K562 (cell line): ENCODE results near the gene MAML3. TPM values are rescaled to one million over a fixed set of nuclear protein-coding genes. Genes with fewer than 3 reads are reported as not detected.

ENCODE experiments used
- ATAC-seq: fragments of 200-7000 bp; cut with Tn5 transposase; 3 replicates; pipeline ENCODE4 v1.9.1; 2020; ENCODE audit warnings: moderate library complexity
- BruUV-seq: library from RNA; stranded (reverse); fragments of 400-500 nt; replicated peaks from 2 replicates; lab custom pipeline; 2021; lab: Mats Ljungman, UMichigan
- CTCF ChIA-PET: fragments of 300-600 bp; formaldehyde crosslinking; extraction: SDS; loops from one replicate; lab custom pipeline; 2021; ENCODE audit warnings: low intra/inter-chr PET ratio; lab: Yijun Ruan, JAX
- POLR2A ChIA-PET: fragments of 300-600, 350-650 bp; sonication (Branson Sonifier 250); formaldehyde crosslinking; extraction: SDS; loops from one replicate; lab custom pipeline; 2021; ENCODE audit warnings: antibody characterized with exemption, inconsistent platforms; lab: Yijun Ruan, JAX
- DNase-seq, 4 experiments: peaks; one replicate each; pipeline versions ENCODE4 v3.0.0 to v3.0.0-alpha.2; 2011 to 2018; ENCODE audit warnings: low spot score in 3 of 4, mixed read lengths in 3 of 4; ENCODE audit errors: extremely low read depth in 1 of 4
- FAIRE-seq: peaks from 2 replicates; lab custom pipeline; 2011; peaks lifted over from hg19 to GRCh38; lab: Jason Lieb, UNC
- H2AFZ ChIP-seq: 2 replicates; pipeline ENCODE4 v1.6.0; 2011; ENCODE audit warnings: low read depth, low read length, control low read depth, inconsistent platforms
- H3K27ac ChIP-seq: fragments of 200-600 bp; 3 replicates; pipeline ENCODE4 v1.8.0; 2011; ENCODE audit warnings: low read depth, mild to moderate bottlenecking, control low read depth, inconsistent platforms, low read length, moderate library complexity, mixed read lengths; ENCODE audit errors: extremely low read depth
- H3K27me3 ChIP-seq, 2 experiments: fragments of 300-600 bp in 1 of 2; 2 replicates in 1 of 2; 3 replicates in 1 of 2; pipeline versions ENCODE4 v1.6.0 to v1.8.0; 2011; ENCODE audit warnings: inconsistent platforms in 2 of 2, low read length in 2 of 2, mild to moderate bottlenecking in 1 of 2, mixed read lengths in 1 of 2, moderate library complexity in 1 of 2; ENCODE audit not compliant: control insufficient read depth in 2 of 2, insufficient read depth in 2 of 2
- H3K36me3 ChIP-seq: fragments of 300-600 bp; 3 replicates; pipeline ENCODE4 v1.8.0; 2011; ENCODE audit warnings: mild to moderate bottlenecking, low read length, inconsistent platforms; ENCODE audit not compliant: control insufficient read depth, insufficient read depth
- H3K4me1 ChIP-seq, 2 experiments: fragments of 200-600 bp in 1 of 2; replicated peaks in 1 of 2; 2 replicates in 1 of 2; 3 replicates in 1 of 2; pipeline versions ENCODE4 v1.5.1 to v1.8.0; 2011; ENCODE audit warnings: inconsistent platforms in 2 of 2, low read length in 2 of 2, mild to moderate bottlenecking in 1 of 2, mixed read lengths in 1 of 2, moderate library complexity in 1 of 2; ENCODE audit not compliant: control insufficient read depth in 2 of 2, insufficient read depth in 2 of 2
- H3K4me2 ChIP-seq: 2 replicates; pipeline ENCODE4 v1.6.1; 2011; ENCODE audit warnings: low read length, control low read depth, inconsistent platforms, mixed read lengths; ENCODE audit not compliant: insufficient read depth
- H3K4me3 ChIP-seq: fragments of 200-600 bp; sonication (generic), shearing (Covaris generic); 2 replicates; pipeline ENCODE4 v1.5.1; 2016; ENCODE audit warnings: control low read depth, inconsistent platforms
- H3K79me2 ChIP-seq: fragments of 200-600 bp; 3 replicates; pipeline ENCODE4 v1.8.0; 2011; ENCODE audit warnings: low read length, inconsistent platforms; ENCODE audit not compliant: control insufficient read depth, insufficient read depth
- H3K9ac ChIP-seq, 2 experiments: 2 replicates each; pipeline versions ENCODE4 v1.6.0 to v1.6.1; 2011; ENCODE audit warnings: low read depth in 2 of 2, low read length in 2 of 2, control low read depth in 1 of 2, inconsistent platforms in 1 of 2, mild to moderate bottlenecking in 1 of 2, mixed read lengths in 1 of 2; ENCODE audit not compliant: insufficient read depth in 1 of 2
- H3K9me1 ChIP-seq: one replicate; pipeline ENCODE4 v1.6.0; 2011; ENCODE audit warnings: inconsistent platforms, mild to moderate bottlenecking, low read length, moderate library complexity; ENCODE audit not compliant: control insufficient read depth, insufficient read depth
- H3K9me3 ChIP-seq: replicated peaks from 2 replicates; pipeline ENCODE4 v1.5.1; 2011; ENCODE audit warnings: low read depth, low read length, inconsistent platforms; ENCODE audit not compliant: control insufficient read depth, insufficient read depth
- H4K20me1 ChIP-seq: replicated peaks from 2 replicates; pipeline ENCODE4 v1.6.1; 2011; ENCODE audit warnings: low read length, inconsistent platforms, mixed read lengths; ENCODE audit not compliant: control insufficient read depth, insufficient read depth
- CREBBP ChIP-seq: IDR thresholded peaks from one replicate; pipeline ENCODE4 v1.6.1; 2012; ENCODE audit warnings: low read depth, mild to moderate bottlenecking, control low read depth, inconsistent platforms, low read length
- EGR1 ChIP-seq: fragments of 450-650 bp; conservative IDR thresholded peaks from 2 replicates; pipeline ENCODE4 v1.6.1; 2017; ENCODE audit warnings: mild to moderate bottlenecking
- HIVEP1 ChIP-seq: fragments of 250-450 bp; sonication (Bioruptor Pico); IDR thresholded peaks from 2 replicates; pipeline ENCODE4 v1.4.0; 2020; ENCODE audit warnings: mild to moderate bottlenecking
- LEF1 ChIP-seq: fragments of 450-650 bp; IDR thresholded peaks from 2 replicates; pipeline ENCODE4 v1.6.1; 2016; ENCODE audit warnings: mild to moderate bottlenecking
- MECOM ChIP-seq: fragments of 250-450 bp; sonication (Bioruptor Pico); IDR thresholded peaks from 2 replicates; pipeline ENCODE4 v1.8.0; 2022; ENCODE audit warnings: inconsistent platforms
- MTA2 ChIP-seq: fragments of 450-650 bp; IDR thresholded peaks from 2 replicates; pipeline ENCODE4 v1.6.1; 2016; ENCODE audit warnings: low read depth
- TGIF2 ChIP-seq: sonication (generic); formaldehyde crosslinking; IDR thresholded peaks from 2 replicates; pipeline ENCODE4 v1.8.1; 2022; ENCODE audit warnings: mild to moderate bottlenecking, missing genetic modification reagents, moderate library complexity
- ZBED1 ChIP-seq: IDR thresholded peaks from 2 replicates; pipeline ENCODE4 v1.6.1; 2014
- ZFPM2 ChIP-seq: fragments of 250-450 bp; sonication (Bioruptor Pico); IDR thresholded peaks from 2 replicates; pipeline ENCODE4 v1.5.1; 2022; ENCODE audit warnings: mild to moderate bottlenecking
- ZNF408 ChIP-seq: fragments of 250-450 bp; sonication (Bioruptor Pico); IDR thresholded peaks from 2 replicates; pipeline ENCODE4 v1.4.0; 2020; ENCODE audit warnings: low read depth, mild to moderate bottlenecking, moderate library complexity
- WGBS: fragments of 100-300 bp; shearing (Covaris generic); methylation state at CpG from one replicate; pipeline ENCODE4 v1.1.6; 2016; ENCODE audit warnings: low coverage, mixed read lengths; ENCODE audit not compliant: insufficient coverage; ENCODE audit errors: missing lambda C conversion rate; 5-methylcytosine and 5-hydroxymethylcytosine counted together
- in situ Hi-C: fragments of 300-500 bp; cut with MboI; formaldehyde crosslinking; loops from 4 replicates; pipeline ENCODE4 v1.15.0; 2018; ENCODE audit warnings: inconsistent platforms, mixed read lengths
- intact Hi-C: fragments of 100-400 bp; cut with micrococcal nuclease; formaldehyde crosslinking; loops from 2 replicates; pipeline ENCODE4 v1.14.2; 2022
- polyA plus RNA-seq, 8 experiments: library from polyadenylated mRNA; depleted of rRNA in 4 of 8; stranded (reverse) in 5 of 8; unstranded in 3 of 8; fragments of >200 nt; fragmentation: Nextera tagmentation in 2 of 8; fragmentation: Illumina TruSeq in 1 of 8; extraction: Ambion mirVana in 2 of 8; extraction: Trizol in 1 of 8; gene quantifications; 2 replicates each; pipeline versions ENCODE4 v1.2.1 to v1.2.3, GENCODE V29; 2011 to 2014; ENCODE audit warnings: inconsistent platforms in 1 of 8, missing spikeins in 1 of 8
- total RNA-seq, 7 experiments: library from RNA; depleted of rRNA in 6 of 7; stranded (reverse); fragments of >200 nt in 6 of 7; fragmentation: Illumina TruSeq in 2 of 7; extraction: Trizol in 2 of 7; gene quantifications; 2 replicates each; pipeline versions ENCODE4 v1.2.1 to v1.2.3, GENCODE V29; 2011 to 2021; ENCODE audit warnings: low replicate concordance in 1 of 7
- TF ChIP-seq, protein P1 (sequence below): sonication (generic); formaldehyde crosslinking; IDR thresholded peaks from 2 replicates; pipeline ENCODE4 v1.8.0; 2022; ENCODE audit warnings: mild to moderate bottlenecking, missing genetic modification reagents
- TF ChIP-seq, protein P2 (sequence below): fragments of 250-450 bp; sonication (Bioruptor Pico); IDR thresholded peaks from 2 replicates; pipeline ENCODE4 v1.5.0; 2020; ENCODE audit warnings: mild to moderate bottlenecking
- TF ChIP-seq, protein P3 (sequence below): sonication (generic); formaldehyde crosslinking; IDR thresholded peaks from 2 replicates; pipeline ENCODE4 v1.8.0; 2023; ENCODE audit warnings: mild to moderate bottlenecking, missing genetic modification reagents

Gene MAML3
- total and polyA plus RNA-seq, 9 of the 15 experiments (the other 6 are each of a cell fraction or from before 2014, with no cell fraction given), result 0.01 to 0.55 (median 0.25) TPM

DNA sequence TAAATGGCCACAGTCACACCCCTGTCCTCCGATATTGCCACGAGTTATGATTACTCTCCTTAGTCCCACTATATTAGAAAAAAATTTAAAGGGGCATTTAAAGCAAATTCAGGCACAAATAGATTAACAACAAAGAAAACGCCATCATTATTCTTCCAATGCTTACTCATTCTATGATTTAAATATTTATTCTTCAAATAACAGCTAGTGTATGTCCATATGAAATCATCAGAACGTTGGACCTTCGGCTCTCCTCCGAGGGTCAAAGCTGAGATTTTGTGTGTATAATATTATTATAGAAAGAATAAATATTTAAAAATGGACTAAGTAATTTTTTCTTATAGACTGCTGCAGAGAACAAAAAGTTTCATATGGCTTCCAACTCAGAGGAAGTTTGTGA lies 122.9 kb downstream of the MAML3 start (continued):
- TF ChIP-seq LEF1 (no peak), MTA2 (no peak), MECOM (CRISPR knock-in tag) (no peak), HIVEP1 (CRISPR knock-in tag) (no peak), ZNF408 (CRISPR knock-in tag) (no peak), CREBBP (no peak)
- TF ChIP-seq, all 486 proteins: peak for 0

DNA sequence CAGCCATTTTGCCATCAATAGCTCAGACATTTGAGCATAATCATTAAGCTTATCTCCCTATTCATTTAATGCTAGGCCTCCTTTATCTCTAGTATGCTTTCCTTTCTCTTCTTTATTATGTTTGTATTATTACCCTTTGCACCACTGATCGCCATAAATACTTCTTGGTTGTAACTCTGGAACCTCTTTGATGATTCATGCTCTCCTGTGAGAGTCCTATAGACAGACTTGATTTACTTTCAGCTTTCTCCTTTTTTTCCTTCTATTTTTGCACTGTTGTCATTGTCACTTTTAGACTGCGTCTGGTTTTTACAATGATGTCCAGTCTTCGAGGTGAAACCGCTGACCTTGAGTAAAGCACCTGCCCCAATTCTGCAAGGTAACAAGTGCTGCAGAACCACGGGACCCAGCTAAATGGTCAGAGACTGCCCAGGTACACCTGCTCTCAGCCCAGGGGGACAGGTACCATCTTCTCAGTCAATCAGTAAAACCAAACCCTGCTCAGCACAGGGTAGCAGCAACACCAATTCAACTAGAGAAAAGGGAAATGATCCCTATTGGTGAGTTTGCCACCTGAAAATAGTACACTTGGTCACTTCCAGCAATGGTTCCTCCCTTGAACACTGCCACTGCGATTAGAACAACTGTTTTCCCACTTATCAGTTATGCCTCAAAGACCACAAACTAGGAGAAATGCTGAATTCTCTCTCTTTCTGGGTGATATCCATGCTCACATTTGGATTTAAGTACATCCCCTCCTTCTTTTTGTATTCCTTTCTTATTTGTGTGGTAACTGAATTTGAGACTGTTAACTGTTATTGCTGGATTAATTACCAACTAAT lies 125.1 kb downstream of the MAML3 start:
- POLR2A ChIA-PET, result no interaction called here
- no peaks in the 10 kb centered on the region for H3K9me1 ChIP-seq
- intact Hi-C loops, result no loop called here
- no peak overlapping the region for H3K4me2 ChIP-seq
- TF ChIP-seq TGIF2 (CRISPR knock-in tag) (no peak), ZBED1 (no peak), ZFPM2 (CRISPR knock-in tag) (no peak), EGR1 (no peak)
- TF ChIP-seq, protein P1, sequence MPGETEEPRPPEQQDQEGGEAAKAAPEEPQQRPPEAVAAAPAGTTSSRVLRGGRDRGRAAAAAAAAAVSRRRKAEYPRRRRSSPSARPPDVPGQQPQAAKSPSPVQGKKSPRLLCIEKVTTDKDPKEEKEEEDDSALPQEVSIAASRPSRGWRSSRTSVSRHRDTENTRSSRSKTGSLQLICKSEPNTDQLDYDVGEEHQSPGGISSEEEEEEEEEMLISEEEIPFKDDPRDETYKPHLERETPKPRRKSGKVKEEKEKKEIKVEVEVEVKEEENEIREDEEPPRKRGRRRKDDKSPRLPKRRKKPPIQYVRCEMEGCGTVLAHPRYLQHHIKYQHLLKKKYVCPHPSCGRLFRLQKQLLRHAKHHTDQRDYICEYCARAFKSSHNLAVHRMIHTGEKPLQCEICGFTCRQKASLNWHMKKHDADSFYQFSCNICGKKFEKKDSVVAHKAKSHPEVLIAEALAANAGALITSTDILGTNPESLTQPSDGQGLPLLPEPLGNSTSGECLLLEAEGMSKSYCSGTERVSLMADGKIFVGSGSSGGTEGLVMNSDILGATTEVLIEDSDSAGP (CRISPR knock-in tag), result no peak
- TF ChIP-seq, protein P2, sequence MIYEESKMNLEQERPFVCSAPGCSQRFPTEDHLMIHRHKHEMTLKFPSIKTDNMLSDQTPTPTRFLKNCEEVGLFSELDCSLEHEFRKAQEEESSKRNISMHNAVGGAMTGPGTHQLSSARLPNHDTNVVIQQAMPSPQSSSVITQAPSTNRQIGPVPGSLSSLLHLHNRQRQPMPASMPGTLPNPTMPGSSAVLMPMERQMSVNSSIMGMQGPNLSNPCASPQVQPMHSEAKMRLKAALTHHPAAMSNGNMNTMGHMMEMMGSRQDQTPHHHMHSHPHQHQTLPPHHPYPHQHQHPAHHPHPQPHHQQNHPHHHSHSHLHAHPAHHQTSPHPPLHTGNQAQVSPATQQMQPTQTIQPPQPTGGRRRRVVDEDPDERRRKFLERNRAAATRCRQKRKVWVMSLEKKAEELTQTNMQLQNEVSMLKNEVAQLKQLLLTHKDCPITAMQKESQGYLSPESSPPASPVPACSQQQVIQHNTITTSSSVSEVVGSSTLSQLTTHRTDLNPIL (CRISPR knock-in tag), result no peak
- TF ChIP-seq, protein P3, sequence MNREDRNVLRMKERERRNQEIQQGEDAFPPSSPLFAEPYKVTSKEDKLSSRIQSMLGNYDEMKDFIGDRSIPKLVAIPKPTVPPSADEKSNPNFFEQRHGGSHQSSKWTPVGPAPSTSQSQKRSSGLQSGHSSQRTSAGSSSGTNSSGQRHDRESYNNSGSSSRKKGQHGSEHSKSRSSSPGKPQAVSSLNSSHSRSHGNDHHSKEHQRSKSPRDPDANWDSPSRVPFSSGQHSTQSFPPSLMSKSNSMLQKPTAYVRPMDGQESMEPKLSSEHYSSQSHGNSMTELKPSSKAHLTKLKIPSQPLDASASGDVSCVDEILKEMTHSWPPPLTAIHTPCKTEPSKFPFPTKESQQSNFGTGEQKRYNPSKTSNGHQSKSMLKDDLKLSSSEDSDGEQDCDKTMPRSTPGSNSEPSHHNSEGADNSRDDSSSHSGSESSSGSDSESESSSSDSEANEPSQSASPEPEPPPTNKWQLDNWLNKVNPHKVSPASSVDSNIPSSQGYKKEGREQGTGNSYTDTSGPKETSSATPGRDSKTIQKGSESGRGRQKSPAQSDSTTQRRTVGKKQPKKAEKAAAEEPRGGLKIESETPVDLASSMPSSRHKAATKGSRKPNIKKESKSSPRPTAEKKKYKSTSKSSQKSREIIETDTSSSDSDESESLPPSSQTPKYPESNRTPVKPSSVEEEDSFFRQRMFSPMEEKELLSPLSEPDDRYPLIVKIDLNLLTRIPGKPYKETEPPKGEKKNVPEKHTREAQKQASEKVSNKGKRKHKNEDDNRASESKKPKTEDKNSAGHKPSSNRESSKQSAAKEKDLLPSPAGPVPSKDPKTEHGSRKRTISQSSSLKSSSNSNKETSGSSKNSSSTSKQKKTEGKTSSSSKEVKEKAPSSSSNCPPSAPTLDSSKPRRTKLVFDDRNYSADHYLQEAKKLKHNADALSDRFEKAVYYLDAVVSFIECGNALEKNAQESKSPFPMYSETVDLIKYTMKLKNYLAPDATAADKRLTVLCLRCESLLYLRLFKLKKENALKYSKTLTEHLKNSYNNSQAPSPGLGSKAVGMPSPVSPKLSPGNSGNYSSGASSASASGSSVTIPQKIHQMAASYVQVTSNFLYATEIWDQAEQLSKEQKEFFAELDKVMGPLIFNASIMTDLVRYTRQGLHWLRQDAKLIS (CRISPR knock-in tag), result no peak
- TF ChIP-seq, all 486 proteins: peak for 0
- no peak overlapping the region for H2AFZ ChIP-seq
- H4K20me1 ChIP-seq, result no peaks in the 10 kb centered on the region
- CTCF ChIA-PET, result no interaction called here
- WGBS, result 0% methylated on average over 6 of the region's 6 CpGs
- no peak overlapping the region for H3K27ac ChIP-seq
- no peak for DNase-seq
- FAIRE-seq, result no peak
- no peaks in the 10 kb centered on the region for H3K36me3 ChIP-seq
- H3K4me3 ChIP-seq, result no peak overlapping the region
- no TSS peak for BruUV-seq
- H3K79me2 ChIP-seq, result no peaks in the 10 kb centered on the region
- no peak for ATAC-seq
- in situ Hi-C loops, result no loop called here
- H3K9me3 ChIP-seq, result no peaks in the 10 kb centered on the region
- H3K4me1 ChIP-seq, result no peaks in the 10 kb centered on the region
- peaks cover 5 to 7% of the 10 kb centered on the region in 2 experiments; a peak in 3 of 5 replicates for H3K27me3 ChIP-seq
- H3K9ac ChIP-seq, result no peak overlapping the region
